HG03139 (cell line): ENCODE results near the gene CD151.
A peak's percentile ranks its signal among the peaks of the same experiment; 100 is the strongest.

ENCODE experiments used
- ATAC-seq: cut with Tn5 transposase; IDR thresholded peaks from one replicate; pipeline ENCODE4 v1.9.1; 2021; ENCODE audit not compliant: unreplicated experiment

CD151 gene

DNA sequence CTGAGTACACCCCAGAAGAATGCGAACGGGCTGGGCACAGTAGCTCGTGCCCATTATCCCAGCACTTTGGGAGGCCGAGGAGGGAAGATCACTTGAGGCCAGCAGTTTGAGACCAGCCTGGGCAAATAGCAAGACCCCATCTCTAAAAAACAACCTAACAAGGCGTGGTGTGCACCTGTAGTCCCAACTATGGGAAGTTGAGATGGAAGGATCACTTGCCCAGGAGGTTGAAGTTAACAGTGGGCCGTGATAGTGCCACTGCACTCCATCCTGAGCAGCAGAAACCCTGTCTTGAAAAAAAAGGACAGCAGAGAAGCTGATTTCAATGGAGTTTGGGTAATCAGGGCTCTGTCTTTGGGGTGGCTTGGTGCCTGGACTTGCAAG, 19.7 kb upstream of the CD151 start:
- no peak for ATAC-seq

GRCh38 chr11:813456-814096, 19.2 kb upstream of the CD151 start:
- ATAC-seq = no peak

DNA sequence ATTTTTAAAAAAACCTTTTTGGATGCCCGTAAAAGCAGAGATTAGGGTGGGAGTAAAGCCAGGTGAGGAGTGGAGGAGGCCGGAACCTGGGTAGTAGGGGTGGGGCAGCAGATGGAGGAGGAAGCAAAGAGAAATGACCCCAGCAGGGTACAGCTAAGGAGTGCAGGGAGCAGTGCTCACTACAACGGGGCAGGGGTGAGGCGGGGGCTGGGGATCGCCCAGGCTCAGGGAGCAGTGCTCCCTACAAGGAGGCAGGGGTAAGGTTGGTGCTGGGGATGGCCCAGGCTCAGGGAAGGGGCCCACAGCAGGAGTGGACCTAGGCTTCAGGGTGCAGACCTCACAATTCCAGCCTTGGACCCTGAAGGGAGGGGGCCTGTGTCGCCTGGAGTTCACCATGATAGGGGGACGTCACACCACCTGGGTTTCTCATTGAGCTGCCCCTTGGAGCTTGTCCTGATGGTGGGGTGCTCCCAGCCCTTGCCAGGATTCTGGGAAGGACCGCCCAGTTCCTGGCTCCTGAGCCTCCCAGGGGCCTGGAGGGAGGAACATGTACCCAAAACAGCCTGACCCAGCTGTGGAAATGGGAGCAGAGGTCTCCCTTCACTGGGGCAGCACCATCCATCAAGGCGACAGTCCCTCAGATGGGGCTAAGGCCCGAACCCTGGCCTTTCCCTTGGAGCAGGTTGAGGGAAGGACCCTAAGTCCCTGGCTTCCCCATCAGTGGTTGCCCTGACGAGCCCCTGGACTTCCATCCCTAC, 16.9 kb upstream of the CD151 start:
- no peak for ATAC-seq

DNA sequence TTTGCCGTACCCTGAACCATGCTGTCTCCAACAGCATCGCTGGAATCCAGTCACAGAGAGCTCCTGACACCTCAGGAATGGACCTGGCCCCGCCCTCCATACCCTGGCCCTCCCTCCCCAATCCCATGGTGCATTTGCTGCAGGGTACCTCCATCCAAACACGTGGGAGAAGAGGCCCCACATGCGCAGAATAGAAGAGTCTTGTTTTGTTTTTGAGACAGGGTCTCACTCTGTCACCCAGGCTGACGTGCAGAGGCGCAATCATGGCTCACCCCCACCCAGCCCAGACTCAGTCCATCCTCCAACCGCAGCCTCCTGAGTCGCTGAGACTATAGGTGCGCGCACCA, 16.3 kb upstream of the CD151 start:
- ATAC-seq = no peak

DNA sequence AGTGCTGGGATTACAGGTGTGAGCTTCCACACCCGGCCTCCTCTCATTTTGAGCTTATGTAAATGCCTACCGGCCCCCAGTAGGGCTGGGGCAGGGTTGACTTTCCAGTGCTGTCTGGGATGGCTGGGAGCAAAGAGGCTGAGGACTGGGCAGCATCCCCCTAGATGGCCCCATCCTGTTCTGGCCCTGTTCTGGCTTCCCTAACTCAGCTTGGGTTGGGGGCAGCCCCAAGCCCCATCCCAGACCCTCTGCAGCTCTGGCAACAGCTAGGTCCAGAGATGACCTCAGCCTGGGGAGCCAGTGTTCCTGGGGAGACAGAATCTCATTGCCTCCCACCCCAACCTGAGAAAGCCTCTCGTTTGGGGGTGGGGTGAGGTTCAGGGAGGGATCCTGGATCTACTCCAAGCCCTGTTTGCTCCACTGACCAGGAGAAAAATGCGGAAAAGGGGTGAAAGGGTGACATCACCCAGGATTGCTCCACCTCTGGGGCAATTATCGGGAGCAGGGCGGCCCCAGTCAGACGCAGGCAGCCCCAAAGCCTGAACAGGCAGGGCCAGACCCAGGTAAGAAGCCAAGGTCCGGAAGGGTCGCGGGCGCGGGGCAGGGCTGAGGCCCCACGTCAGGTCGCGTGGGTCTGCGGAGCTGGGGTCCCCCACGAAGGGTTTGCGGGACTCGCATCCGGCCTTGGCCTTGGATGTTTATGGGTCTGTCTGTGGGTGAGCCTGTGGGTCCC, 14.2 kb upstream of the CD151 start, which contains the start of gene PNPLA2:
Gene PNPLA2, plus strand, starts transcription at position 519 of the 733 bp plus-strand sequence. CDS start 805 bp downstream, outside the sequence.
- ATAC-seq = no peak

- peak; percentile 66 for ATAC-seq
Measured at GRCh38 chr11:819129-819931, 13.4 kb upstream of the CD151 start.

DNA sequence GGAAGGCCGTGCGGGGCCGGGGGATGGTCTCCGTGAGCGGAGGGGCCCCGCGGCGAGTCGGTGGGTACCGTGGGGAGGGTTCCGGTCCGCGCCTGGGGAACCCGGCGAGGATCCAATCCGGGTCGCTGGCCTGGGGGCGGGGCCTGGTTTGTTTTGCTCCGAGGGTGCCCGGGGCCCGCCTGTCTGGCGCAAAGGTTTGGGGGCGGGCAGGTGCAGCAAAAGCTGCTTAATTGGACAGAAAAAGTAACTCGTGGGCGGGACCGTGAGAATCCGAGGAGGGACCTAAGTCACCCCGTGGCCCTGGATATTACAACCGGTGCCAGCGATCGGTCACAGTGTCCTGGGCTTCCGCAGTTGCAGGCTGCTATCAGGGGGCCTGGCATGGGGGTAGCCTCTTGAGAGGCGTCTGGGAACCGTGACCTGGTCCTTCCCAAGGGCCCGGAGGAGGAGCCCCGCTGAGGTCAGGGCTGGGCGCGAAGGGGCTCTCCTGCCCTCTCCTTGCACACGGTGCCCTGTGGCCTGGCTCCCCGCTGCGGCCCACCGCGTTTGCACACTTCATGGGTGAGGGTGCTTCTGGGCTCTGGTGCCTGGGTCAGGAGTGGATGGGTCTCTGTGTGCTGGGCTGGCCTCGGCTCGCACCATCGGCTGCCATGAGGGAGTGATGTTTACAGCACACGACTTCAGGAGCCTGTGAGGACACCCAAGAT, 12.7 kb upstream of the CD151 start:
- ATAC-seq = peak; percentile 37

DNA sequence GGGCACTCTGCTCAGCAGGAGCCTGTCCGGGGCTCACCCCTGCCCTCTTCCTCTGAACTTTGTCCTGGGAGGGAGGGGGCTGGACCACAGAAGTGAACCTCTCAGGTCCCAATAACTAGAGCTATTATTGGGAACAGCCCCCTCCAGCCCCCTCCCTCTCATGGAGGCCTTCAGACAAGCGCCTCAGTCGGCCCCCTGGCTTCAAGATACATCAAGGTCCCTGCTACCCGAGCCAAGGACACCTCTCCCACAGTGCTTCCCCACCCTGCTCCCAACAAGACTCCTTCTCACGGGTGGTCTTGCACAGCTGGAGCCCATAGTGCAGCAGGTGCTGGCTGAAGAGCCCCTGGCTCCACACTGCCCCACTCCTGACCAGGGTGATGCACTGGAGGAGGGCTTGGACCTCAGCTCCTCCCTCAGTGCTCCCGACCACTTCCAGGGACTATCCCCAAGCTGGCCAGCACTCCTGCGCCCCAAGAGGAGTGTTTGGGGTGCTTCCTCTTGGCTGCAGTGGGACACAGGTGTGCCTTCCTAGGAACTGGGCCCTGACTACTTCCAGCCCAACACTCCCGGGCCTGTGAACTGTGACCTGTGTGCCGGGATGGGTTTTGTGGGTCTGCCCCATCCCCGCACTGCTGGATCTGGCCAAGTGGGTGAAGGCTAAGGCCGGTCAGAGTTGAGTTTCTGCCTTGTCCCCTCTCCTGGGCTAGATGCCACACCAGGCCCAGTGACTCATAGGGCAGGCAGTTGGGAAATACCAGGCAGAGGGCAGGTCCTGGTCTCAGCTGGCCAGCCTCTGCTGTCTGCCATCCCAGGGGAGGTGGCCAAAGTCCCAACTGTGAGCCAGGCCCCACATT, 11.9 kb upstream of the CD151 start:
- no peak for ATAC-seq

GRCh38 chr11:821512-822371, 11.0 kb upstream of the CD151 start:
- ATAC-seq = no peak

GRCh38 chr11:823441-824291, 9.1 kb upstream of the CD151 start:
- no peak for ATAC-seq

DNA sequence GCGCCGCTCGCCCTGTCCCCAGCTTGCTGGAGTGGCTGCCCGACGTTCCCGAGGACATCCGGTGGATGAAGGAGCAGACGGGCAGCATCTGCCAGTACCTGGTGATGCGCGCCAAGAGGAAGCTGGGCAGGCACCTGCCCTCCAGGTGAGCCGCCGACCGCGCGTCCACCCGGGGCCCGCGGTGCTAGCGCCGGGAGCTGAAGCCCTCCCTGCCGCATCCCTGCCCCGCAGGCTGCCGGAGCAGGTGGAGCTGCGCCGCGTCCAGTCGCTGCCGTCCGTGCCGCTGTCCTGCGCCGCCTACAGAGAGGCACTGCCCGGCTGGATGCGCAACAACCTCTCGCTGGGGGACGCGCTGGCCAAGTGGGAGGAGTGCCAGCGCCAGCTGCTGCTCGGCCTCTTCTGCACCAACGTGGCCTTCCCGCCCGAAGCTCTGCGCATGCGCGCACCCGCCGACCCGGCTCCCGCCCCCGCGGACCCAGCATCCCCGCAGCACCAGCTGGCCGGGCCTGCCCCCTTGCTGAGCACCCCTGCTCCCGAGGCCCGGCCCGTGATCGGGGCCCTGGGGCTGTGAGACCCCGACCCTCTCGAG, 8.4 kb upstream of the CD151 start:
- no peak for ATAC-seq

DNA sequence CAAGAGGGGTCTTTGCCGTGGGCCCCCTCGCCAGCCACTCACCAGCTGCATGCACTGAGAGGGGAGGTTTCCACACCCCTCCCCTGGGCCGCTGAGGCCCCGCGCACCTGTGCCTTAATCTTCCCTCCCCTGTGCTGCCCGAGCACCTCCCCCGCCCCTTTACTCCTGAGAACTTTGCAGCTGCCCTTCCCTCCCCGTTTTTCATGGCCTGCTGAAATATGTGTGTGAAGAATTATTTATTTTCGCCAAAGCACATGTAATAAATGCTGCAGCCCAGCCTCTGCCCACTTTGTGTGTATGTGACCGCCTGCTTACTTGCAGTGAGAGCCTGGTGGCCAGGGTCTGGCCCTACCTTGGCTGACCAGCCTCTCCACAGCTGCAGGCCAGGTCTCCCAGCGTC, 7.8 kb upstream of the CD151 start:
- ATAC-seq = no peak

- no peak for ATAC-seq
Measured at GRCh38 chr11:825366-826226, 7.2 kb upstream of the CD151 start.

- no peak for ATAC-seq
Measured at GRCh38 chr11:826227-826621, 6.5 kb upstream of the CD151 start.

DNA sequence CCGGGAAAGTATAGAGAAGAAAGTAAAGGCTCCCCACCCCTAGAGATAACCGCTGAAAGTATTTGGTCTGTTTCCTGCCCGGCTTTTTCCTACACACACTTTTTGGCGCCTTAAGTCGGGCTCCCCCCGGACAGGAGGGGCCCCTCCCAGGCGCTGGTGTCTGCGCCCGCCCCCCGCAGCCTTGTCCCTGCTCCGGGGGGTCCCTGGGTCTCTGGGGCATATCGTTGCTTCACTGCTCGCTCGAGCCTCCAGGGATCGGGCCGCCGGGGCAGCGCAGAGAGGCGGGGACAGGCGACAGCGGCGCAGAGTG, 6.0 kb upstream of the CD151 start:
- ATAC-seq = no peak

- ATAC-seq = no peak
Measured at GRCh38 chr11:827146-827896, 5.4 kb upstream of the CD151 start.
